Suppressor macrophage treated with lipopolysaccharide for 4 hours (primary cell): ENCODE results near the gene SCN8A.

Source experiments
- DNase-seq: peaks from one replicate; pipeline ENCODE4 v3.0.0-alpha.2; 2020

SCN8A gene

GRCh38 chr12:51672334-51672733, 81.3 kb downstream of the SCN8A start:
- DNase-seq: no peak

- DNase-seq: no peak
Measured at GRCh38 chr12:51675071-51675803, 84.2 kb downstream of the SCN8A start.

GRCh38 chr12:51676875-51677274, 85.8 kb downstream of the SCN8A start:
- no peak for DNase-seq

- no peak for DNase-seq
Measured at GRCh38 chr12:51677284-51677968, 86.4 kb downstream of the SCN8A start.

GRCh38 chr12:51678086-51678724, 87.2 kb downstream of the SCN8A start:
- DNase-seq: peak; percentile 66

- no peak for DNase-seq
Measured at GRCh38 chr12:51682981-51683380, 91.9 kb downstream of the SCN8A start.

- no peak for DNase-seq
Measured at GRCh38 chr12:51683763-51684357, 92.8 kb downstream of the SCN8A start.

GRCh38 chr12:51686727-51687126, 95.7 kb downstream of the SCN8A start:
- DNase-seq: no peak

GRCh38 chr12:51687177-51687576, 96.1 kb downstream of the SCN8A start:
- no peak for DNase-seq

- DNase-seq: no peak
Measured at GRCh38 chr12:51687614-51688013, 96.6 kb downstream of the SCN8A start.

GRCh38 chr12:51689983-51690382, 99.0 kb downstream of the SCN8A start:
- DNase-seq: no peak

- no peak for DNase-seq
Measured at GRCh38 chr12:51692016-51692415, 101.0 kb downstream of the SCN8A start.

- no peak for DNase-seq
Measured at GRCh38 chr12:51693569-51693968, 102.5 kb downstream of the SCN8A start.

- DNase-seq: no peak
Measured at GRCh38 chr12:51694146-51694545, 103.1 kb downstream of the SCN8A start.

GRCh38 chr12:51695241-51696010, 104.4 kb downstream of the SCN8A start:
- DNase-seq: no peak

- DNase-seq: no peak
Measured at GRCh38 chr12:51699219-51699618, 108.2 kb downstream of the SCN8A start.

GRCh38 chr12:51700887-51701286, 109.9 kb downstream of the SCN8A start:
- no peak for DNase-seq

GRCh38 chr12:51702587-51702986, 111.6 kb downstream of the SCN8A start:
- peak; percentile 54 for DNase-seq

- DNase-seq: no peak
Measured at GRCh38 chr12:51705450-51705849, 114.4 kb downstream of the SCN8A start.

GRCh38 chr12:51706206-51706605, 115.2 kb downstream of the SCN8A start:
- DNase-seq: no peak

- DNase-seq: no peak
Measured at GRCh38 chr12:51714666-51715065, 123.6 kb downstream of the SCN8A start.

- no peak for DNase-seq
Measured at GRCh38 chr12:51717326-51717925, 126.4 kb downstream of the SCN8A start.
